MCF 10A (cell line): Measurements from ENCODE around the gene ADD1. TPM values are rescaled to one million over a fixed set of nuclear protein-coding genes. Genes with fewer than 3 reads are reported as not detected.

Source experiments
- BruUV-seq: library from RNA; stranded (reverse); fragments of 400-500 nt; replicated peaks from 2 replicates; lab custom pipeline; 2021; lab: Mats Ljungman, UMichigan
- CTCF ChIA-PET: fragments of 300-600 bp; sonication (Branson Sonifier 250); formaldehyde crosslinking; extraction: SDS; loops from one replicate; lab custom pipeline; 2021; ENCODE audit warnings: antibody characterized with exemption, inconsistent platforms; lab: Yijun Ruan, JAX
- POLR2A ChIA-PET: fragments of 300-600, 350-650 bp; sonication (Branson Sonifier 250); formaldehyde crosslinking; extraction: SDS; loops from one replicate; lab custom pipeline; 2020; ENCODE audit warnings: antibody characterized with exemption, inconsistent platforms; lab: Yijun Ruan, JAX
- DNase-seq: peaks from one replicate; pipeline ENCODE4 v3.0.0-alpha.2; 2018; ENCODE audit not compliant: unreplicated experiment
- H3K27ac Mint-ChIP-seq: one replicate; pipeline ENCODE4 v1.8.0; 2022; ENCODE audit warnings: mild to moderate bottlenecking, low read depth, mixed read lengths; ENCODE audit not compliant: unreplicated experiment
- H3K27me3 Mint-ChIP-seq: one replicate; pipeline ENCODE4 v1.8.0; 2022; ENCODE audit warnings: mixed read lengths; ENCODE audit not compliant: insufficient read depth, unreplicated experiment
- H3K36me3 Mint-ChIP-seq: one replicate; pipeline ENCODE4 v1.8.0; 2022; ENCODE audit warnings: mild to moderate bottlenecking, moderate library complexity, mixed read lengths; ENCODE audit not compliant: insufficient read depth, unreplicated experiment
- H3K4me1 Mint-ChIP-seq: one replicate; pipeline ENCODE4 v1.8.0; 2022; ENCODE audit warnings: mixed read lengths; ENCODE audit not compliant: insufficient read depth, unreplicated experiment
- H3K4me3 Mint-ChIP-seq: one replicate; pipeline ENCODE4 v1.8.0; 2022; ENCODE audit warnings: mild to moderate bottlenecking, moderate library complexity, mixed read lengths; ENCODE audit not compliant: unreplicated experiment
- H3K9me3 Mint-ChIP-seq: one replicate; pipeline ENCODE4 v1.8.0; 2022; ENCODE audit warnings: mixed read lengths; ENCODE audit not compliant: unreplicated experiment
- CTCF ChIP-seq: fragments of 200-600 bp; IDR thresholded peaks from one replicate; pipeline ENCODE4 v1.8.0; 2022; ENCODE audit warnings: antibody characterized with exemption, mild to moderate bottlenecking; ENCODE audit not compliant: unreplicated experiment
- intact Hi-C: fragments of 100-400 bp; cut with micrococcal nuclease; formaldehyde crosslinking; loops from 2 replicates; pipeline ENCODE4 v1.14.1; 2022
- total RNA-seq: library from RNA; stranded (reverse); gene quantifications from 2 replicates; pipeline ENCODE4 v1.2.3, GENCODE V29; 2022

Gene ADD1
- total RNA-seq, 1 experiment from 2014 or later, result 131 TPM

GRCh38 chr4:2888886-2889285 is 45.2 kb downstream of the ADD1 start:
- intact Hi-C loops, result no loop called here
- Mint-ChIP-seq H3K27ac (no peak overlapping the region), H3K9me3 (no peaks in the 10 kb centered on the region), H3K27me3 (no peaks in the 10 kb centered on the region), H3K4me1 (no peaks in the 10 kb centered on the region), H3K36me3 (peaks cover 60% of the 10 kb centered on the region), H3K4me3 (no peak overlapping the region)
- POLR2A ChIA-PET, result no interaction called here
- CTCF ChIA-PET, result interaction anchor here (0.6 to 0.7 kb wide), 2 partner anchors 28 to 88 kb away, joined by 3 read pairs; no protein-coding TSS in a partner anchor
- DNase-seq, result no peak
- no peak for TF ChIP-seq CTCF
- no TSS peak for BruUV-seq

- H3K4me1 Mint-ChIP-seq, result no peaks in the 10 kb centered on the region
- BruUV-seq, result no TSS peak
- DNase-seq, result no peak
Measured at GRCh38 chr4:2891294-2891693, 47.6 kb downstream of the ADD1 start.

GRCh38 chr4:2893772-2894171 is 50.1 kb downstream of the ADD1 start:
- ChIA-PET CTCF (interaction anchor here (0.6 kb wide), 1 partner anchor 17 kb away, joined by 3 read pairs; no protein-coding TSS in a partner anchor), POLR2A (interaction anchor here (0.6 kb wide), 1 partner anchor 197 kb away, joined by 3 read pairs; no protein-coding TSS in a partner anchor)
- no peaks in the 10 kb centered on the region for H3K9me3 Mint-ChIP-seq
- BruUV-seq, result no TSS peak
- H3K27ac Mint-ChIP-seq, result no peak overlapping the region
- peaks cover 76% of the 10 kb centered on the region for H3K36me3 Mint-ChIP-seq
- H3K4me3 Mint-ChIP-seq, result no peak overlapping the region
- intact Hi-C loops, result no loop called here
- no peaks in the 10 kb centered on the region for H3K4me1 Mint-ChIP-seq
- DNase-seq, result no peak
- no peak for TF ChIP-seq CTCF
- H3K27me3 Mint-ChIP-seq, result no peaks in the 10 kb centered on the region

More at GRCh38 chr4:2891294-2891693, 47.6 kb downstream of the ADD1 start:
- peaks cover 63% of the 10 kb centered on the region for H3K36me3 Mint-ChIP-seq
- no peak overlapping the region for H3K4me3 Mint-ChIP-seq
- no peak overlapping the region for H3K27ac Mint-ChIP-seq
- no peak for TF ChIP-seq CTCF
- no peaks in the 10 kb centered on the region for H3K27me3 Mint-ChIP-seq
- intact Hi-C loops, result no loop called here
- POLR2A ChIA-PET, result interaction anchor here (0.6 kb wide), 1 partner anchor 34 kb away, joined by 3 read pairs; no protein-coding TSS in a partner anchor
- H3K9me3 Mint-ChIP-seq, result no peaks in the 10 kb centered on the region
- CTCF ChIA-PET, result interaction anchor here (0.6 to 1.4 kb wide), 4 partner anchors 18 to 128 kb away, joined by 3 to 4 read pairs (median 3); no protein-coding TSS in a partner anchor

- no TSS peak for BruUV-seq
- POLR2A ChIA-PET, result no interaction called here
- intact Hi-C loops, result no loop called here
- TF ChIP-seq CTCF, result no peak
- H3K27me3 Mint-ChIP-seq, result no peaks in the 10 kb centered on the region
- peaks cover 8% of the 10 kb centered on the region for H3K4me1 Mint-ChIP-seq
- H3K4me3 Mint-ChIP-seq, result no peak overlapping the region
- H3K36me3 Mint-ChIP-seq, result peaks cover 97% of the 10 kb centered on the region
- no peak overlapping the region for H3K27ac Mint-ChIP-seq
- H3K9me3 Mint-ChIP-seq, result no peaks in the 10 kb centered on the region
- DNase-seq, result peak; percentile 14
- CTCF ChIA-PET, result no interaction called here
Measured at GRCh38 chr4:2898001-2898400, 54.4 kb downstream of the ADD1 start.
